Activated CD4-positive, CD25-positive, alpha-beta regulatory T cell treated with anti-CD3 and anti-CD28 coated beads, Interleukin-2, amount 50 U/mL, for 72 hours (primary cell): ENCODE measurements around the gene MAGEF1.

Experiments used
- DNase-seq: peaks from one replicate; pipeline ENCODE4 v3.0.0; 2021

MAGEF1 gene

GRCh38 chr3:184719709-184720108 lies 7.8 kb upstream of the MAGEF1 start:
- DNase-seq: no peak

- DNase-seq: no peak
These were observed 6.6 kb upstream of the MAGEF1 start for GRCh38 chr3:184718431-184718830.

- DNase-seq: no peak
These were observed 5.6 kb upstream of the MAGEF1 start for GRCh38 chr3:184717399-184717983.

- no peak for DNase-seq
These were observed 4.9 kb upstream of the MAGEF1 start for GRCh38 chr3:184716622-184717398.

- no peak for DNase-seq
These were observed 4.2 kb upstream of the MAGEF1 start for GRCh38 chr3:184715943-184716621.

- no peak for DNase-seq
These were observed 1.7 kb upstream of the MAGEF1 start for GRCh38 chr3:184713521-184713920.

- DNase-seq: no peak
These were observed 1.1 kb upstream of the MAGEF1 start for GRCh38 chr3:184713040-184713355.

GRCh38 chr3:184712248-184713039 lies 580 bp upstream of the MAGEF1 start:
- DNase-seq: no peak

GRCh38 chr3:184710870-184711492 lies 883 bp downstream of the MAGEF1 start:
- DNase-seq: no peak

GRCh38 chr3:184703657-184704056 lies 8.2 kb downstream of the MAGEF1 start:
- no peak for DNase-seq

GRCh38 chr3:184700759-184701158 lies 11.1 kb downstream of the MAGEF1 start:
- DNase-seq: no peak

- DNase-seq: no peak
These were observed 14.0 kb downstream of the MAGEF1 start for GRCh38 chr3:184697845-184698244.

- DNase-seq: no peak
These were observed 15.2 kb downstream of the MAGEF1 start for GRCh38 chr3:184696697-184697096.

GRCh38 chr3:184694716-184695115 lies 17.1 kb downstream of the MAGEF1 start:
- DNase-seq: no peak

GRCh38 chr3:184694133-184694665 lies 17.7 kb downstream of the MAGEF1 start:
- DNase-seq: no peak

- DNase-seq: no peak
These were observed 18.6 kb downstream of the MAGEF1 start for GRCh38 chr3:184693011-184693975.

GRCh38 chr3:184691397-184692231 lies 20.2 kb downstream of the MAGEF1 start:
- DNase-seq: no peak

- no peak for DNase-seq
These were observed 21.5 kb downstream of the MAGEF1 start for GRCh38 chr3:184690192-184690883.

- no peak for DNase-seq
These were observed 23.0 kb downstream of the MAGEF1 start for GRCh38 chr3:184688882-184689271.
